Activated T-cell treated with anti-CD3 and anti-CD28 coated beads for 48 hours (primary cell): Measurements from ENCODE around the gene CFAP68.
A peak's percentile ranks its signal among the peaks of the same experiment; 100 is the strongest.
"Not testable (repeated sequence)": the region's sequence is repeated elsewhere in the genome, so short reads cannot be mapped to it uniquely, and the experiment has no call there.

Experiments used
- DNase-seq: peaks from one replicate; pipeline ENCODE4 v3.0.0-alpha.2; 2020; ENCODE audit warnings: low read depth

The CFAP68 gene

DNA sequence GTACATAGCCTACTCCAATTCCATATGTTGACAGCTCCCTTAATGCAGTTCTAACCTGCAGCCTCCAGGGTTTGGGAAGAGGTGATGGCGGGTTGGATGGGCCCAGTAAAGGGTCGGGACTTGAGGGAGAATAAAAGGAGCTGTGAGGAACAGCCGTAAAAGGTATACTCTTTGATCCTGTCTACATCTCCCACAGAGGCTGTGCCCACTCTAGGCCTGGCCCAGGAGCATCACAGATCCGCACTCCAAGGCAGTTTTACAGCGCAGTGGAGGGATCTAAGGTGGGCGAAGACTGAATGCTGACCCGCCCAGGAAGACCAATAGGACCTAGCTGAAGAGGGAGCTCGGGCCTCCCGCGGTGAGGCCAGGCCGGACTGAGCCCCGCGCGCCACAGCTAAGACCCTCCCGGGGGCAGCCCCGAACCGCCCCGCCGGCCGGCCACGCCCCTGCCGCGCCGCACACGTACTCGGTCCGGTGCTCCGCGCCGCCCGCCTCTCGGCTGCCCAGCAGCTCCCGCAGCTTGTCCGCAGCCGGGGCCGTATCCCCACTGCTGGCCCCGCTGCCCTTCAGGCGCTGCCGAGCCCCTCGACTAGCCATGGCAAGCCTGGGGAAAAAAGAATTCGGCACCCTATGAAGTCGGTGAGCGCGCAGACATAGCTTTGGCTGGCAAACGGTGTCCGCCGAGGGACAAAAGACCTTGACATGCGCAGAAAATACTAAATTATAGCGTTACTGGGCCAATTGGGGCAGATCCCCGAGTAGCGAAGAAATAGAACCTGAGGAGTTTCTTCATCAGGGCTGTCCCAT lies 8.3 kb upstream of the CFAP68 start, which contains the start of gene ALG9:
Gene ALG9 (minus strand): TSS at position 696 of the 807 bp plus-strand sequence. CDS start 99 bp downstream, at position 597.
- peak; percentile 79 for DNase-seq

- DNase-seq = no peak
Measured at GRCh38 chr11:111871693-111872161, 7.6 kb upstream of the CFAP68 start.

GRCh38 chr11:111878385-111878848 lies 924 bp upstream of the CFAP68 start:
- no peak for DNase-seq

GRCh38 chr11:111879637-111879960 lies 258 bp downstream of the CFAP68 start:
- no peak for DNase-seq

- DNase-seq = no peak
Measured at GRCh38 chr11:111882202-111882601, 2.9 kb downstream of the CFAP68 start.

GRCh38 chr11:111885053-111885452 lies 5.7 kb downstream of the CFAP68 start:
- not testable (repeated sequence) for DNase-seq

DNA sequence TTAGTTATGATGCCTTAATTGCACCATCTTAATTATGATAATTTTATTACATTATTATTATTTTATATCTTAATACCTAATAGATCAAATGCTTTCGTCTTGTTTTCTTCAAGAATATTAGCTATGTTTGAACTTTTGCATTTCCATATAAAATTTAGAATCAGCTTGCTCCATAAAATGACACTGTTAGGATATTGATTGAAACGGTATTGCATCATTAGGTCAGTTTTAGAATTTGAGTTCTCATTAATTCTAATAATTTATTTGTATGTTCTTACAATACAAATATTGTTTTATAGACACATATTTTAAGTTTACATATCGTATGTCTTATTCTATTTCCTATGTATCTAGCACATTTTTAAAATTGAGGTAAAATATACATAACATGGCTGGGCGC lies 6.7 kb downstream of the CFAP68 start:
- DNase-seq = no peak

DNA sequence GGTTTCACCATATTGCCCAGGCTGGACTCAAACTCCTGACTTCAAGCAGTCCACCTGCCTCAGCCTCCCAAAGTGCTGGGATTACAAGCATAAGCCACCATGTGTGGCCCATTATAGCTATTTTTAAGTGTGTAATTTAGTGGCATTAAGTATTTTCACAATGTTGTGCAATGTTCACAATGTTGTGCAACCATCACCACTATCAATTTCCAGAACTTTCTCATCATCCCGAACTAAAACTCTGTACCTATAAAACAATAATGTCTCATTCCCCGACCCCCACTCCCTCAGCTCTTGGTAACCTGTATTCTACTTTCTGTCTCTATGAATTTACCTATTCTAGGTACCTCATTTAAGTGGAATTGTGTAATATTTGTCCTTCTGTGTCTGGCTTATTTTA lies 7.5 kb downstream of the CFAP68 start:
- DNase-seq = no peak

- no peak for DNase-seq
Measured at GRCh38 chr11:111905411-111905810, 26.1 kb downstream of the CFAP68 start.

GRCh38 chr11:111906680-111907079 lies 27.3 kb downstream of the CFAP68 start:
- DNase-seq = no peak

- no peak for DNase-seq
Measured at GRCh38 chr11:111908639-111909305, 29.4 kb downstream of the CFAP68 start.

DNA sequence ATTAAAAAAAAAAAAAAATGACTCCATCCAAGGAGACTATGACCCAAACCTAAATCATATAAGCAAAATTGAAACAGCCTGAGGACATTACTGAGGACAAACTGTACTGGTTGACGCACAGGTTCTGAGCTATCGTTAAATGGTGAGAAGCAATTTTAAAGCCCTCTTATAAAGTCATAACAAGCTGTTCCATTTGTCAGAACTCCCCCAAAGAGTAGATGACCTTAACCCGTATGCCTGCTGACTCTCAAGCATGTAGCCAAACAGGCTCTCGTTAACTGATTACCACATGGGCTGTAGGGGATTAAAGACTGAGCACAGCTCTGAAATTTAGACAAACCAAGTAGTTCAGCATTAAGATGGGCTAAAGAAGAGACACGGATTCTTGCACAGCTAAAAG lies 30.0 kb downstream of the CFAP68 start:
- no peak for DNase-seq

- DNase-seq = no peak
Measured at GRCh38 chr11:111910676-111911562, 31.6 kb downstream of the CFAP68 start.

- DNase-seq = no peak
Measured at GRCh38 chr11:111911563-111912401, 32.4 kb downstream of the CFAP68 start, which contains the start of gene CRYAB. Gene CRYAB (minus strand): TSS chr11:111911770. CDS start chr11:111911724, 46 bp downstream.

DNA sequence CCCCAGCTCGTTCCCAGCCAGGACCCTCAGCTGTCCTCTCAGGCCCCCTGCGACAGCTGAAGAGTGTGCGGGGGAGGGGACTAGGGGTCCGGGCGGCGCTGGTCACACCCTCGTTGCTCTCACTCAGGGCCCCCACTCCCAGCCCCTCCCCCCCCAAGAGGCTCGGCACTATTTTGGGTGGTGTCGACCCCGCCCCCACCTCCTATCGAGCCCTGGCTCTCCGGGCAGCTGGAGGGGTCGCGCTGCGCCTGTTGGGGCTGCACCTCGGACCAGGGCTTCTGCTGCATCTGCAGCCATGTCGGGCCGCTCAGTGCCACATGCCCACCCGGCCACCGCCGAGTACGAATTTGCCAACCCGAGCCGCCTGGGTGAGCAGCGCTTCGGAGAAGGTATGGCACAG lies 33.2 kb downstream of the CFAP68 start, which contains the start of gene HSPB2:
Gene HSPB2 (plus strand): TSS at position 200 of the 400 bp plus-strand sequence. CDS start 96 bp downstream, at position 296.
- no peak for DNase-seq

- no peak for DNase-seq
Measured at GRCh38 chr11:111913031-111913861, 33.9 kb downstream of the CFAP68 start.

- DNase-seq = no peak
Measured at GRCh38 chr11:111913997-111914396, 34.7 kb downstream of the CFAP68 start.

- no peak for DNase-seq
Measured at GRCh38 chr11:111916768-111917167, 37.4 kb downstream of the CFAP68 start.

DNA sequence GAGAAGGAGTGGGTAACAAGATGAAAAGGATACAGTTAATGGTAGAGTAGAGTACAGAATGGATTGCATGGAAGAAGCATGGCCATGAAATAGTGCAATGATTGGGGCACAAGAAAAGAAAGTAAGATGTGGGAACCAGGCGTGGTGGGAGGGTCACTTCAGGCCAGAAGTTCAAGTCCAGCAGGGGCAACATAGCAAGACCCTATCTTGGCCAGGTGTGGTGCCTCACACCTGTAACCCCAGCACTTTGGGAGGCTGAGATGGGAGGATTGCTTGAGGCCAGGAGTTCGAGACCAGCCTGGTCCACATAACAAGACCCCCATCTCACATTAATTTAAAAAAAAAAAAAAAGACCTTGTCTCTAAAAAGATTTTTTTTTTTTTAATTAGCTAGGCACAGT lies 38.0 kb downstream of the CFAP68 start:
- DNase-seq = no peak

GRCh38 chr11:111917788-111918187 lies 38.4 kb downstream of the CFAP68 start:
- no peak for DNase-seq
